GM21381 (cell line): ENCODE results near the gene GATD1.
A peak's percentile ranks its signal among the peaks of the same experiment; 100 is the strongest.

Experiments
- ATAC-seq: cut with Tn5 transposase; IDR thresholded peaks from one replicate; pipeline ENCODE4 v1.9.1; 2021; ENCODE audit warnings: mild to moderate bottlenecking, moderate library complexity; ENCODE audit not compliant: unreplicated experiment

The GATD1 gene

DNA sequence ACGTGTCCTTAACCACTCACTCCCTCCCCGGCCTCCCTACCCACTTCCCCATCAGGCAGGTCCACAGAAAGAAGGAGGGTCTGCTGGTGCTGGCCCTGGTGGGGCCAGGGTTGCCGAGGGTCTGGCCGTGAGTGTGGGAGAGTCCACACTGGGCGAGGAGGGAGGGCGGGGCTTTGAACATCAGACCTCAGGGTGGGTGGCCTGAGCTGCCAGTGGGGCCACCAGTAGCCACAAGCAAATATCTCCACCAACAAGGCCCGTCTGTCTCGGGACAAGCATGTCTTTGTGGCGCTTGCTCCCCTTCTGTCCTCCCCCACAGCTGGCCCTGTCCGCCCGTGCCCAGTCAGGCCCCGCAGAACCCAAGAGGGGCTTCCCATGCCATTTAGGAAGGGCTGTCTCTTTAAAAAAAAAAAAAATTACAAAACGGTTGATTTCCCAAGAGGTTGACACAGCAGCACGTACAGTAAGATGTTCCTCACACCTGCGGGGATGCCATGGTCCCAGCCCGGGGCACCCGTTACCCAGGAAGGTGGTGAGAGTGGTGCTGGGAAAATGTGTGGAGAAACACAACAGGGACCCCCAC, 47.7 kb downstream of the GATD1 start:
- ATAC-seq = no peak

DNA sequence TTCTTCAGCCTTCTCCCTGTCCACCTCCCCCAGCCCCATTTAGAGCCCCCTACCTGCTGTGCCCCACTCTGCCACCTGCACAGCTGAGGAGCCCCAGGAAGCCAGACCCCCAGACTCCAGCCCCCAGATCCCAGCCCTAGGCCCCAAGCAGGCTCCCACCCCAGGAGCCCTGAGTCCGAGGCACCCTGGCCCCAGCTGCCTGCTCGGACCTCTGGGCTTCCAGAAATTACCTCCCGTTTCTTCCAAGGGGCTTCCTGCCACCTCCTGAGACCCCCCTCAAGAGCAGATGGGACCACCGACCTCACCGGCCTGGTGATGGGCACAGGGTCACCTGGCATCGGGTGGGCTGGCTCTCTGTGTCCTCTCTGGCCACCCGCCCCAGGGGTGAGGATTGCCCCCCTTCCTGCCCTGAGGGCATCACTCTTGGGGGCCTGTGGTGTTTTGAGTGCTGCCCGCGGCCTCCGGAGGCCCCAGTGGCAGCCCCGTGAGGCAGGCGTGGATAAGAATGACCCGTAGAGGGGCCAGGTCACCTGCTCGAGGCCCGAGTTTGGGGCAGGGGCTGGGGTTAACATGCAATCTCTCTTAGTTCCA, 48.3 kb downstream of the GATD1 start:
- ATAC-seq = no peak

DNA sequence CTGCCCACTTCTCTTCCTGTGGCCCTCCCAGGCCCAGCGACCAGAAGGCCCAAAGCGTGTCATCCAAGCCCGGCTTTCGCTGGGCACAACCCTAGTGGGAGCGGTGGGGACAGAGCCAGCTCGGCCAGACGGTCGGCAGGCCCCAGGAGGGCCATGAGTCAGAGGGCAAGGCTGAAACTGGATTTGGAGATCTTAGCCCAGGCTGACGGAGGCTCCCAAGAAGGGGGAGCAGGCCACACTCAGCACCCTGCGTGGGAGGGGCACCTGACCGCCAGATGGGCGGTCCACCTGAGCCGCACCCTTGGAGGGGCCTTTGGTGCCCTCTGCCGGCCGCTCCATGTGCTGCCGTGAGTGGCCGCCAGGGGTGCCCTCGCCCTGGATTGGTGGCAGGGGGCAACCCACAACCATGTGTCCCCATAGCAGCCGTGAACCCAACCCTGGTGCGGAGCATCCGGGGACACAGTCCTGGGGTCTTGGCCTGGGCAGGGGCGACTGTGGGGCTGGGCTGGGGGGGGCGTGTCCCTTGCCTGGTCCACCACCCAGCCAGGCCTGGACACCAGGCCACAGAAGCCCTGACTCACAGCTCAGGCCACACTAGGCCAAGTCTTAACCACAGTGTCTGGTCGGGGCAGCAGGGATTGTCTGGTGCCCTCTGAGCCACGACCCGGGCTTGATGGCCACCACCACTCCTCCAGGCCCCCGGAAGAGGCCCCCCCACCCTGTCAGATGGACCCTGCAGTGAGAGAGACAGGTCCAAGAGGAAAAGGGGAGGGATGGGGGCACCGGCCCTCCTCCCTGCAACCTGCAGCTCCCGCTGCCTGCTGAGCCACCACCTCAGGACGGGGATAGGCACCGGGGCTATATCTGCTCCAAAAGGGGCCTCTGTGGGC, 49.2 kb downstream of the GATD1 start:
- peak; percentile 37 for ATAC-seq

DNA sequence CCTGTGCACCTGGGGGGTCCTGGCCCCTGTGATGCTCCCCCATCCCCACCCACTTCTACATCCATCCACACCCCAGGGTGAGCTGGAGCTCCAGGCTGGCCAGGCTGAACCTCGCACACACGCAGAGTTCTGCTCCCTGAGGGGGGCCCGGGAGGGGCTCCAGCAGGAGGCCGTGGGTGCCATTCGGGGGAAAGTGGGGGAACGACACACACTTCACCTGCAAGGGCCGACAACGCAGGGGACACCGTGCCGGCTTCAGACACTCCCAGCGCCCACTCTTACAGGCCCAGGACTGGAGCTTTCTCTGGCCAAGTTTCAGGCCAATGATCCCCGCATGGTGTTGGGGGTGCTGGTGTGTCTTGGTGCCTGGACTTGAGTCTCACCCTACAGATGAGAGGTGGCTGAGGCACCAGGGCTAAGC, 50.0 kb downstream of the GATD1 start:
- no peak for ATAC-seq

DNA sequence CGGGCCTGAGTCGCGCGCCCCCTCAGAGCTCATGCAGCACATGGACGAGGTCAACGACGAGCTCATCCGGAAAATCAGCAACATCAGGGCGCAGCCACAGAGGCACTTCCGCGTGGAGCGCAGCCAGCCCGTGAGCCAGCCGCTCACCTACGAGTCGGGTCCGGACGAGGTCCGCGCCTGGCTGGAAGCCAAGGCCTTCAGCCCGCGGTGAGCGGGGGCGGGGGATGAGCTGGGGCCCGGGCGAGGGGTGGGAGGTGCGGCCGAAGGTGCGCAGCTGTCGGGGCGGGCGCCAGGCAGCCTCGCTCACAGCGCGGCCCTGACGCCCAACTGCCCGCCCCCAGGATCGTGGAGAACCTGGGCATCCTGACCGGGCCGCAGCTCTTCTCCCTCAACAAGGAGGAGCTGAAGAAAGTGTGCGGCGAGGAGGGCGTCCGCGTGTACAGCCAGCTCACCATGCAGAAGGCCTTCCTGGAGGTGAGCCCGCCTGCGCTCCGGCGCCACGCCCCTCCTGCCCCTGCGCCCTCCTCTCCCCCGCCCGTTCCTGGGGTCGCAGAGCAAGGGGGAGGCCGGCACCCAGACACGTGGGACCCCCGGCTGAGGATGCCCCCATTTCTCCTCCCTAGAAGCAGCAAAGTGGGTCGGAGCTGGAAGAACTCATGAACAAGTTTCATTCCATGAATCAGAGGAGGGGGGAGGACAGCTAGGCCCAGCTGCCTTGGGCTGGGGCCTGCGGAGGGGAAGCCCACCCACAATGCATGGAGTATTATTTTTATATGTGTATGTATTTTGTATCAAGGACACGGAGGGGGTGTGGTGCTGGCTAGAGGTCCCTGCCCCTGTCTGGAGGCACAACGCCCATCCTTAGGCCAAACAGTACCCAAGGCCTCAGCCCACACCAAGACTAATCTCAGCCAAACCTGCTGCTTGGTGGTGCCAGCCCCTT, 50.7 kb downstream of the GATD1 start:
- peak; percentile 30 for ATAC-seq

DNA sequence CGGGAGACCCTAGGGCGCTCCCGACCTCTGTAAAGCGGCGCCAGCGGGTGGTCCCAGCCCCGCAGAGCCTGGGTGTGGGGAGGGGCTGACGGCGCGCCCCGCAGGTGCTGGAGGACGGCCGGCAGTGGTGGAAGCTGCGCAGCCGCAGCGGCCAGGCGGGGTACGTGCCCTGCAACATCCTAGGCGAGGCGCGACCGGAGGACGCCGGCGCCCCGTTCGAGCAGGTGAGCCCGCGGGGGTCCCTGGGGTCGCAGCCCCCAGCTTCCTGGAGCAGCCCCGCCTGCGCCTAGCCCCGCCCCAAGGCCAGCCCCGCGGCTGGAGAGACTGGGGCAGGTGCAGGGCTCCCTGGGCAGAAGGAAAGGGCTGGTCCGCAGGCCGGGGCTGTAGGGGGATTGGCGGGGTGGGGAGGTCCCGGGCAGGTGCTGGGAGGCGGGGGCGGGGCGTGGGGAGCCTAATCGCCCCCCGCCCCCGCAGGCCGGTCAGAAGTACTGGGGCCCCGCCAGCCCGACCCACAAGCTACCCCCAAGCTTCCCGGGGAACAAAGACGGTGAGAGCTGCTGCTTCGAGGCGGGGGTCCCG, 51.6 kb downstream of the GATD1 start:
- no peak for ATAC-seq

DNA sequence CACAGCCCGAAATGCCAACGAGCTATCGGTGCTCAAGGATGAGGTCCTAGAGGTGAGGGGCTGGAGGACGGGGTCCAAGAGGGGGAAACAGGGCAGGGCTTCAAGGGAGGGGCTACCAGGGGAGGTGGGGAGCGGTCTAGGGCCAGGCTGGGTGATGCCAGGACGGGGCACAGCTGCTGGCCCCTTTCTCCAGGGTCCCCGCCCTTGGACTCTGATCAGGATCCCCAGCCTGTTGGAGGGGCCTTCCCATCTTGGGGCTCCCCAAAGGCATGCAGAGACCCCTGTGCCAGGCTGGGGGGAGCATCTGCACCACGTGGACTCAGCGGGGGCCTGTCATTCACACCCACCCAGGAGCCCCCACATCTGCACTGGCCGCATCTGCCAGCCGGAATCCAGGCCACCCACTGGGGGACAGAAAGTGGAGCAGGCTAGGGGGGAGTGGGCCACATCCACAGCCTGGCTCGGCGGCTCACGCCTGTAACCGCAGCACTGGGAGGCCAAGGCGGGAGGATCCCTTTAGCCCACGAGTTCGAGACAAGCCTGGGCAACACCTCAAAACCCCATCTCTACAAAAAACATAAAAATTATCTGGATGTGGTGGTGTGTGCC, 52.4 kb downstream of the GATD1 start:
- no peak for ATAC-seq

DNA sequence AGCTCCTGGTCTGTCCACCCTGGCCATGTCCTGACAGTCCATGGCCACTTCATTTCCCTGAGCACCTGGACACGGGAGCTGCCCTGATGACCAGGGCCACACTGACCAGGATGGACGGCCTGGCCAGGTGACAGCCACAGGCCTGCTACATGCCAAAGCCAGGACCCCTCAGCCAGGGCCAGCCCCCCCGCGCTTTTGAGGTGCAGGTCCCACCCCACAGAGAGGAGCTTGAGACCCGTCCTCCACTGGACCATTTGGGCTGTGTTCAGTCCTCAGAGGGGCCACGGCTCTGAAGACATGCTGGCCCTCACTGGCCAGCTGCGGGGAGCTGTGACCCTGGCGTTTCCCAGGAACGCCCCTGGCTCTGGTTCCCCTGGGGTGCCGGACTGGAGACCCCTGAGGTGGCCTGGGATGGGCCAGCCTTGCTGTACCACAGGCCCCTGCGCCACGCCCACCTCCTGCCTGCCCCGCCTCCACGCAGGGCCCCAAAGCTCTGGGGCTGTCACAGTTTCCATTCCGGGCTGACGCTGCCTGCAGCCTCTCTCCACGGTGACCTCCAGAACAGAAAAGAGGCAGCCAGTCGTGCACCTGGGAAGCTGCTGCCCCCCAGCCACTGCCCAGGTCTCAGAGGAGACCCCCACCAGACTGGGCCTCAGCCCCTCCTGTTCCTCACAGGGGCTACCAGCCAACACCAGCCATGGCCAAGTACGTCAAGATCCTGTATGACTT, 53.1 kb downstream of the GATD1 start:
- no peak for ATAC-seq

DNA sequence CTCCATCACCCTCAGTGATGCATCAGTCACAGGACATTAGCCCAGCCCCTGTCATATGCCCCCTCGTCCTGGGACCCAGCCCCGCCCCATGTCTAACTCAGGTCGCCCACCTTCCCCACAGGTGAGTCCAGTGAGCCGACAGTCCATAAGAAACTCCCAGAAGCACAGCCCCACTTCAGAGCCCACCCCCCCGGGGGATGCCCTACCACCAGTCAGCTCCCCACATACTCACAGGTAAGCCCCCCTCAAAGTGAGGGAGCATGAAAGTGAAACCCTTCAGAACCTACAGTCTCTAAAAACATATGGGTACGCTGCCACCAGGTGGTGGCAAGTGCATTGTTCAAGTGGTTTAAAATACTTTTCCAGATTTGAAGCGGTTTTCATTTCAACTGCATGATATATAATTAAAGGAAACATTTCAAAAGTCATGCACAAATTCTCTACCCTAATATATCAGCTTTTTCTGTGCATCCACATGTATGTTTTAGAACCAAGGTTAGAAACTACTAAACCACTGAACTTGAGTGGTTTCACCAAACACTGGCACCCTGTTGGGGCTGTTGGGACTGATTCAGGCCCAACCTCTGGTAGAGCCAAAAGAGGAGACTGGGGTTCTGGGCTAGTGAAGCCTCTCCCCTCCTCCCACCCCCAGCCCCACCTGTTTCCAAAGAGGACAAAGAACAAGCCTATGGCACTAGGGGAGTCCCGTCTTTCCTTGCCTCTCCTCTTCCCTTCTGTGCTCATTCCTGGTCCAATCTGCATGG, 54.0 kb downstream of the GATD1 start:
- no peak for ATAC-seq

DNA sequence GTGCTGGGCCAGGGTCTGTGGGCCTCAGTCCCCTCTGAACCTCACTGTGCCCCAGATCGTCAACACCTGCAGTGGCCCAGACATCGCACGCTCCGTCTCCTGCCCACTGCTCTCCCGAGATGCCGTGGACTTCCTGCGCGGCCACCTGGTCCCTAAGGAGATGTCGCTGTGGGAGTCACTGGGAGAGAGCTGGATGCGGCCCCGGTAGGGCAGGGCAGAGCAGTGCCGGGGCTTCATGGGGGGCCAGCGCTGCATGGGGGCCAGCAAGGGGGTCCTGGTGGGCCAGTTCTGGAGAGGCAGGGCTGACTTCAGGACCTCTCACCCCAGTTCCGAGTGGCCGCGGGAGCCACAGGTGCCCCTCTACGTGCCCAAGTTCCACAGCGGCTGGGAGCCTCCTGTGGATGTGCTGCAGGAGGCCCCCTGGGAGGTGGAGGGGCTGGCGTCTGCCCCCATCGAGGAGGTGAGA, 54.9 kb downstream of the GATD1 start:
- no peak for ATAC-seq

DNA sequence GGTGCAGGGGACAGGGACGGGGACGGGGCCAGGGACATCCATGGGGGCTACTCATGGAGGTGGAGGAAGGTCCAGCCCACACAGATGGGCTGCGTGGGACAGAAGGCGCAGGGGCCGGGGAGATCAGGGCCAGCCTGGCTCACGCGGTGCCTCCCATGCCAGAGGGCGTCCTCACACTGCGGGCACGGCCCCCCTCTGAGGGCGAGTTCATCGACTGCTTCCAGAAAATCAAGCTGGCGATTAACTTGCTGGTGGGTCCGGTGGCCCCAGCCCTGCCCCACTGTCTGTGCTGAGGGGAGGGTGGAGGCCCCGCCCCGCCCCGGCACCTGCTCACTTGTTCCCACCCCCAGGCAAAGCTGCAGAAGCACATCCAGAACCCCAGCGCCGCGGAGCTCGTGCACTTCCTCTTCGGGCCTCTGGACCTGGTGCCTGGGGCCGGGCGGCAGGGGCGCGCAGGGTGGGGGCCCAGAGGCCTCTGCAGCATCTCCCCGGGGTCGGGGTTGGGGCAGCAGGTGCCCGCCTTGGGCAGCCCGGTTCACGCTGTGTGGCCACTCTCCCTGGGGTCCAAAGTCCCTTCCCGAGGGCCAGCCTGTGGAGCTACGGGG, 55.4 kb downstream of the GATD1 start:
- ATAC-seq = no peak

DNA sequence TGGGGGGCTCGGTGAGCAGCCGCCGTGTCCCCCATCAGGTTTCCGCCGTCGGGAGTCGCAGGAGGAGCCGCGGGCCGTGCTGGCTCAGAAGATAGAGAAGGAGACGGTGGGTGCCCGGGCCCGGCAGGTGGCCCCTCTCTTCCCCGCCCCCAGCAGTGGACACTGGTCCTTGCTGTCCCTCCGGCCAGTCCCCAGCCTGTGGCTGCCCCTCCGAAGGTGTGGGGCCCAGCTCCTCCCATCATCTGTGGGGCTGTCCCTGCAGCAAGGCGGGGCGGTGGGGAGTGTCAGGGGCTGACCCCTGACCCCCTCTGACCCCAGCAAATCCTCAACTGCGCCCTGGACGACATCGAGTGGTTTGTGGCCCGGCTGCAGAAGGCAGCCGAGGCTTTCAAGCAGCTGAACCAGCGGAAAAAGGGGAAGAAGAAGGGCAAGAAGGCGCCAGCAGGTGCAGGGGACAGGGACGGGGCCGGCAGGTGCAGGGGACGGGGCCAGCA, 56.0 kb downstream of the GATD1 start:
- ATAC-seq = no peak

DNA sequence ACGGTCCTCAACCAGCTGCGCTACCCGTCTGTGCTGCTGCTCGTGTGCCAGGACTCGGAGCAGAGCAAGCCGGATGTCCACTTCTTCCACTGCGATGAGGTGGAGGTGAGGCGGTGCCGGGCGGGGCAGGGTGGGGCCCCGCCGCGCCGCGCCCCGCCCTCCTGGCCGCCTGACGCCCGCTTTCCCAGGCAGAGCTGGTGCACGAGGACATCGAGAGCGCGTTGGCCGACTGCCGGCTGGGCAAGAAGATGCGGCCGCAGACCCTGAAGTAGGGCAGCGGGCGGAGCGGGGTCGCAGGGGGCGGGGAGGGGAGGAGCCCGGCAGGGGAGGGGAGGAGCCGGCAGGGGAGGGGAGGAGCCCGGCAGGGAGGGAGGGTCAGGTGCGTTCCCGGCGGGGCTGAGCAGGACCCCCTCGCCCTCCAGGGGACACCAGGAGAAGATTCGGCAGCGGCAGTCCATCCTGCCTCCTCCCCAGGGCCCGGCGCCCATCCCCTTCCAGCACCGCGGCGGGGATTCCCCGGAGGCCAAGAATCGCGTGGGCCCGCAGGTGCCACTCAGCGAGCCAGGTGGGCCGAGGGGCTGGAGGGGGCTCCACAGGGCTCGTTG, 56.5 kb downstream of the GATD1 start:
- ATAC-seq = no peak

DNA sequence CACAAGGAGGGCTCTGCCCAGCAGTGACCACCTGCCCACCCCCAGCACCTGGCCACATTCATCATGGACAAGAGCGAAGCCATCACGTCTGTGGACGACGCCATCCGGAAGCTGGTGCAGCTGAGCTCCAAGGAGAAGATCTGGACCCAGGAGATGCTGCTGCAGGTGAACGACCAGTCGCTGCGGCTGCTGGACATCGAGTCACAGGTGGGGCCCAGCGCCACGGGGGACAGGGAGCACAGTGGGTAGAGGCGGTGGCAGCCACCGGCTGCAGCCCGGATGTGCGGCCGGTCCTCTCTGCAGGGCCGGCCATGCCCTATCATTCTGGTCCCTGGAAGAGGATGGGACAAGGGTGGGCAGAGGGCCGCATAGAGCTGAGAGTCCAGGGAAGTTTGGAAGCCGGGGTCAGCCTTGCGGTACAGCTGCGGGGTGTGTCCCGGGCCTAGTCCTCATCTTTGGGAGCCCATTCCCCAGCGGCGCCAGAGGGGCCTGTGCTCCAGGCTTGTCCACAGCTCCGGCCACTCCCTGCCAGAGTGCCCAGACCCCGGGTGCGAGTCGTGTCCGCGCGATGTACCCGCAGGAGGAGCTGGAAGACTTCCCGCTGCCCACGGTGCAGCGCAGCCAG, 57.2 kb downstream of the GATD1 start:
- ATAC-seq = no peak

DNA sequence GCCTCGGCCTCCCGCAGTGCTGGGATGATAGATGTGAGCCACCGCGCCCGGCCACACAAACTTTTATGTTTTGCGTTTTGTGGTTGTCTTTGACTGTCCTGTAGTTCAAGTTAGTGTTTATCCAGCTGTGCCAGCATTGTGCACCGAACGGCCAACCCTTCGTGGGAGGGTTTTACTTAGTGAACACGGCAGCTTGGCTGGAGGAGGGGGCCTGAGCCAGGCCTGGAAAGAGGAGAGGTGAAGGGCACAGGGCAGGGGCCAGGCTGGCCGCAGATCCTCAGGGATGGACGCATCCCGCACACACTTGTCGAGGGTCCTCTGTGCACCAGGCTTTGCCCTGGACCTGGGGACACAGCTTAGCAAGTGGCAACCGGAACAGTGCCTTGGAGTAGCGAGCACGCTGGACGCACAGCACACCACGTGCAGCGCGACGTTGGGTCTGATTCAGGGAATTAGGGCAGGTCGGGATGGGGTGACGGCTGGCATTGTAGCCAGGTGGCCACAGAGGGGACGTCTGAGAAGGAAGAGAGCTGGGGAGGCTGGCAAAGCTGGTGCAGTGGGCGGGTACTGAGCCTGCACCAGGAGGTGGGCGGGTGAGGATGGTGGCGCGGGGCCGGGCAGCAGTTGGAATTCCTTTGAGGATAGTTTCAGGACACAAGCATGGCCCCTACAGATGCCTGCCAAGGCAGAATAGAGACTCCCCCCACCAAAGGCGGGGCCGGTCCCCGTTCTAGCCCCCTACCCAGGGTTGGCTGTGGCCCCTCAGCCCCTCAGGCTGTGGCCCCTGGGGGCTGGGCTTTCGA, 57.9 kb downstream of the GATD1 start:
- no peak for ATAC-seq
